GM18951 (cell line): ENCODE data around the gene MBL2.

Experiments used
- POLR2A ChIP-seq: IDR thresholded peaks from 4 replicates; pipeline ENCODE4 v1.6.1; 2011; ENCODE audit warnings: mild to moderate bottlenecking; ENCODE audit not compliant: insufficient read length, insufficient read depth; ENCODE audit errors: extremely low read depth
- in situ Hi-C: fragments of 300-500 bp; cut with MboI; formaldehyde crosslinking; loops from one replicate; pipeline ENCODE4 v1.12.0; 2022; ENCODE audit warnings: low sequenced_read_pairs, mixed read lengths, inconsistent platforms; ENCODE audit not compliant: unreplicated experiment

Gene MBL2

DNA sequence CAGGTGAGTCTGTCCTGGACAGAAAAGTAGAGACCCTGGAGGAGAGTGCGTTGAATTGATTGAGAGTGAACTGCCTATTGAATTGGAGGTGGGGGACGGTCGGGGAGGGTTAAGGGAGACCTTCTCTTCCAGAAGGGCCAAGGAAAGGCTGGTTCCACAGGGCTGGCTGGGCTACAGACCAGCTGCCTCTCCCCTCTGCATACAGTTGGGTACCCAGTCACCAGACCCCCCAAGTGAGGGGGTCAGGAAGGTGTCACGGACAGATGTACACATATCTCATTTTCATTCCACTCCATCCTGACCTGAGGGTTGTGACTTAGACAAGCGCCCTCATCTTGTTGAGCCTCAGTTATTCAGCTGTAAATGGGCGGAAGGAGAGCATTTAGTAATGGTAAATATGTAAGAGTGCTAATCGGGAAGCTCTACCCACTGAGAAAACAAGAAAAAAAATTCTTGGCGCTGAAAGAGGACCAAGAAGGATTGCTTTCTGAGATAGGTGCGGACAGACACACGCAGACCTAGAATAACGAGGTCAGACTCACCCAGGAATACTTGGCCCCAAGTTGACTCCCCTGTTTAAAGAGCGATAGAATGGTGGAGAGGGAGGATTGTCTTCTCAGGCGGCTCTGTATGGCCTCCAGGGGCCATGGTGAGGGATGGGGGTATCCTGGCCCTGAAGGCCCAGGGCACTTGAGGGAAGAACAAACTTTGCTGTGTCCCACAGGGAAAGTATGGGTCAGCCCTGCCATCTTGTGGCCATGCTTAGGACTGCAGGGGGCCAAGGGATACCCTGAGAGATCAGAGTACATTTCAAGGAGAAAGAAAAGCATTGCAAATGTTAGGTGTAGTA, 7.2 kb upstream of the MBL2 start:
- no peak for TF ChIP-seq POLR2A
- in situ Hi-C loops: no loop called here

DNA sequence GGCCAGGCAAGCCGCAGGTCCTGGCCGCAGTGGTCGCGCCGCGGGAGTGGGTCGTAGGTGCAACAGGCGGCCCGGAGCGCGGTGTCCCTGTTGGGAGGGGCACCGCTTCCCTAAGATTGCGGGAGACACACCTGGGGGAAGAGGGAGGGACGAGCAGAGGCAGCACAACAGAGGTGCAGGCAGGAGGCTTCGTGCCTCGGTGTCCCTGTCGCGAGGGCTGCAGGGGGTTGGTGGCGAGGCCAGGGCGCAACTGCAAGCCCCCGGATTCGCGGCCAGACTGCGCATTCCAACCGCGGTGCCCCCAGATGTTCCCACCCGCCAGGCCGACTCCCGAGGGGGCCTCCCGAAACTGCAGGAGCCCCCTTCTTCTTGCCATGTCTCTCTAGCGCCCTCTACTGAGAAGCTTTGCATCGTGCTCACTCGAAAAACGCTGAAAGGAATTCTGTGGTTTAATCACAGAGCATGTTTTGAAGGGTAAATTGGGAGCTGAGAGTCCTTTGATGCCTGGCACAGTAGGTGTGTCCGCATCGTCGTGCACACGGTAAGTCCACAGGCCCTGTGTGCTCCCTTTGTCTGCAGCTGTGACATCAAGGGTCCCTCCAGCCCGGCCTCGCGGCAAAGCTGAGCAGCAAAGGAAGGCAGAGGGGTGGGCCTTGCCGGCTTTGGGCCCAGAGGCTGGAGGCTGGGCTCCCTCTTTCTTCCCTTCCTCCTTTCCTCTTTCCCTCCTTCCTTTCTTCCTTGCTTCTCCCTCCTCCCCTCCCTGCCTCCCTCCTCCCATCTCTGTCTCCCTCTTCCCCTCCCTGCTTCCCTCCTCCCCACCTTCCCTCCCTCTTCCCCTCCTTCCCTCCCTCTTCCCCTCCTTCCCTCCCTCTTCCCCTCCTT, 6.2 kb upstream of the MBL2 start:
- in situ Hi-C loops: no loop called here
- no peak for TF ChIP-seq POLR2A

DNA sequence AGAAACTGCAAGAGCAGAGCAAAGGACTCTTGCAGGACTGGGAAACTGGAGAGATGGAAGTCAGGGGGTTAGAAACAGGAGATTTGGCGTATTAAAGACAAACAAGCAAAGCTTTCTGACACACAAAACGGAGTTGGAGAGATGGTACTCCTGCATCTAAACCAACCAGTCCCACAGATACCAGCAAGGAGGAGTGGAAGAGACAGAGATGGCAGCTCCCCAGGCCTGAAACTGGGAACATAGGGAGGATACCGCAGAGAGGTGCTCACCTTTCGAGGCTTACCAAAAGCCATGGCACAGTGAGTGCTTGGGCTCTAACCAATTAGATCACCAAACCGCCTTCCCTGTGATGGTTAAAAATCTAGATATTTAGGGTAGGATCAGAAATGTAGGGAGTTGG, 4.8 kb upstream of the MBL2 start:
- TF ChIP-seq POLR2A: no peak
- in situ Hi-C loops: no loop called here

DNA sequence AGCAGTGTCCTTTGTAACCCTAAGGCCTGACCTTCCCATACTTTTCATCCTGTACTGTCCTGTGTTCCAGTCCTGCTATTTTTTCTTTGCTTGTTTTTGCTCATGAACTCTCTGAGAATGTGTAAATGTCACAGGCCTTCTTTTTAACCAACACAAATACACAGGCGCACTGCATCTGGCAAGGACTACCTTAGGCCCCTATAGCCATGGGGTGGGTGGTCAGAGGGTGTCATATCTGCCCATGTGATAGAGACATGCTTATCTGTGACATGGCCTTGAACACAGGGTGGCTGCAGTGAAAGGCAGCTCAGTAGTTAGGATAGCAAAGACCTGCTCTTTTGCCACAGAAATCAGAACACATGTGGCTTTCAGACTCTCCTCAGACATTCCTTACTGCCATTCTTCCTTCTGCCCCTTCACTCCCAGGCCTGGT, 3.9 kb upstream of the MBL2 start:
- TF ChIP-seq POLR2A: no peak
- in situ Hi-C loops: no loop called here

DNA sequence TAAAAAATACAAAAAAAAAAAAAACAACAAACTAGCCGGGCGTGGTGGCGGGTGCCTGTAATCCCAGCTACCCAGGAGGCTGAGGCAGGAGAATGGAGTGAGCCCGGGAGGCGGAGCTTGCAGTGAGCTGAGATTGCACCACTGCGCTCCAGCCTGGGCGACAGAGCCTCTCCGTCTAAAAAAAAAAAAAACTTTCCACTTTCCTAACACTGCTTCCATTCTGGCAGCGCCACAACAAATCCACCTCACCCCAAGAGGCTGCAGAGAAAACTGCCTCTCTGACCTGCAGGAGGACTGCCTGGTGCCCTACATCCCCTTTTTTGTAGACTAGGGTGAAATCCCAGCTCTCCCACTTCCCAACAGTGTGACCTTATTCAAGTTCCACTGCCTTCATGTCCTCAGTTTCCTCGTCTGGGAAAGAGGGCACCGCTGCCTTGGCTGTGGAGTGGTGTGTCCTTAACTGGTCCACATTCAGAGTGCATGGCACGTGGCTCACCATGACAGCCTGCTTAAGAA, 2.6 kb upstream of the MBL2 start:
- no peak for TF ChIP-seq POLR2A
- in situ Hi-C loops: no loop called here

DNA sequence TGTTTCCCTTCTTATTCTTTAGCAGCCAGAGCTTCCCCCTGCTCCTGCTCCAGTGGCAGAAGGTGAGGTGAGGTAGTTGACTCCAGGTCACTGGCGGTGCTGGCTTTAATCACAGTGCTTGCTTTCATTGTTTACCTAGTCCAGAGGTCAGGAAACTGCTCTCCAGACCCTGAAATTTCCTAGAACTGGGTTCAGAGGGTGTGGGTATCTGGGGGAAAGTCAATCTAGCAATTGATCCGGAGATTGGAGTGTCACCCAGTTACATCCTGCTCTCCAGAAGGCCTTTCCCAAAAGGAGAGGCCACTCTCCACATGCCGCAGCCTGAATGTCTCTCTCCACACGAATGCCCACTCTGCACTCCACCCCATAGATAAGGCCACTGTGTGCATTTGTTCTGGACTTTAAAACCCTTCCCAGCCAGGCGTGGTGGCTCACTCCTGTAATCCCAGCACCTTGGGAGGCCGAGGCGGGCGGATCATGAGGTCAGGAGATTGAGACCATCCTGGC, 2.1 kb upstream of the MBL2 start:
- no peak for TF ChIP-seq POLR2A
- in situ Hi-C loops: no loop called here

DNA sequence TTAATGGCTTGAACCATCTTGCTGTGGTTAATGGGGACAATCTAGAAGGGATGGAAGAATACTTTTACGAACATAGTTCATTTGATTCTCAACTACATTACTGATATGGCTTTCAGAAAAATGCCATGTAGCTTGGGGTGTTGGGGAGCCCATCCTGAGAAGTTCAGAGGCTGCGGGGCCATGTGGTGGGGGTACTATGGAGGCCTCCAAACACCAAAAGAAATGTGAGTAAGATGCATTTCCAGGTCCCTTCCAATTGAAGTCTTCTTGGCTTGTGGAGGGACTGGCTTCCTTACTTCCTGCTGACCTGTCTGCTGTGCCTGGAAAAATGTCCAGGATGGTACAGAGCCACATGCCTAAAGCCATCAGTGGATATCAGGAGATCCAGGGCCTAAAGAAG, 1.6 kb upstream of the MBL2 start:
- TF ChIP-seq POLR2A: no peak
- in situ Hi-C loops: no loop called here

DNA sequence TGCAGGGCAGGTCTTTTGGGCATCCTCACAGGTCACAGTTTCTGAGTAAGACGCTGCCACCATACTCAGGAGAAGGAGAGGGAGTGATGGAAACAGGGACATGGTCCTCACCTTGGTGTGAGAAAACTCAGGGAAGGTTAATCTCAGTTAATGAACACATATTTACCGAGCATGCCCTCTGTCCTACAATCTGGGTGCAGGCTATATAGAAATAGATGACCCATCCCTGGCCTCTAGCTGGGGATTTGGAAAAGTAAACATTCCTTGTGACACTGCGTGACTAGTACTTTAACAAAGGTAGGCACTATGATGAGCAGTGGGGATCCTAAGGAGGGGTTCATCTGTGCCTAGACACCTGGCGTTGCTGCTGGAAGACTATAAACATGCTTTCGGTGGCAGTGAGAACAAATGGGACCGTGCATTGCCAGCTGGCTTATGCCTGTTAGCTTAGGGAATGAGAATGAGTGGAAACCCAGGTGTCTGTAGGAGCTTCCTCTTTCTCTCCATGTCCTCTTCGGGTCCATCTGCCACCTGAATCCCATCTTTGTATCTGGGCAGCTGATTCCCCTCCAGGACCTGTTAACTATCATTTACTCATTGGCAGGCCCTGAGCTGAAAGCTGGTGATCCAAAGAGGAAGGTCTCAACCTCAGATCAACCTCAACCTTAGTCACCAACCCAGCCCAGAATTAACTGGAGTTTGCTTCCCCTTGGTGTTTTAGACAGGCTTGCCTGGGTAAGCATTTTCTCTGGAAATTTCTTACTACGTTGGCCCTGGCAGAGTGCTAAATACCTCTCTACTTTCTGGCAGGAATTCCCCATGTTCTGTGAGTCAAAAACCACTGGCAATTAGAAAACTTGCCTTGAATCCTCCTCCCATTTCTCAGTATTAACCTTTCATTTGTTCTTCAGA, 794 bp downstream of the MBL2 start:
- in situ Hi-C loops: no loop called here
- TF ChIP-seq POLR2A: no peak

DNA sequence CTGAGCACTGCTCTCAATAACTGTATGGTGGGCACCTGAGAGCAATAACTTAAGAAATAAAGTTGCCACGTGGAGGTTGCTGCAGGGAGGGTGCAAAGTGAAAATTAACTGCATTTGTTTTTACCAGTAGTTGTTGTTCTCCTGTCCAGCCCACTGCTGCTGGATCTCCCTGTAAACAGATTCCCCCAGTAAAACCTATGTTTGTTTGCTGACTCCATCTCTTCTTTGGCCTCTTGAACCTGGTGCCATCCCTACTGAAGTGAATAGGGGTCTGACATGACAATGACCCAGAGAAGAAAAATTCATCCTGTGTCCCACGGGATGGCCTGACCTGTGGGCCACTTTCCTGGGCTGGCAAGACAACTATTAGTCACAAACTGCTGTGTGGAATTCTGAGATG, 1.7 kb downstream of the MBL2 start:
- in situ Hi-C loops: no loop called here
- no peak for TF ChIP-seq POLR2A

DNA sequence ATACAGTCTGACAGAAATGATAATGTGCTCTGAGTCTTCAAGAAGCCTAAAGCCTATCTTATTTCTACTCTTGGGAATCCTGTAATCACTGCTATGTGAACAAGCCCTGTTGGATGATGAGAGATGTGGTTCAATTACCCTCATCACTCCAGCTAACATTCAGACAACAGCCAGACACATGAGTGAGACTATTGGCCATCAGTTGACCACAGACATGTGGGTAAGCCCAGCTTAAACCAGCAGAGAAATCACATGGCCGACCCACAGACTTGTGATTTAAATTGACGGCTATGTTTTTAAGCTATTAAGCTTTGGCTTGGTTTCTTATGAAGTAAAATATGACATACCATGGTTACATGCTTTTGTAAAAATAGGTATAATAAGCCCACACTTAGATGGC, 2.6 kb downstream of the MBL2 start:
- no peak for TF ChIP-seq POLR2A
- in situ Hi-C loops: no loop called here

DNA sequence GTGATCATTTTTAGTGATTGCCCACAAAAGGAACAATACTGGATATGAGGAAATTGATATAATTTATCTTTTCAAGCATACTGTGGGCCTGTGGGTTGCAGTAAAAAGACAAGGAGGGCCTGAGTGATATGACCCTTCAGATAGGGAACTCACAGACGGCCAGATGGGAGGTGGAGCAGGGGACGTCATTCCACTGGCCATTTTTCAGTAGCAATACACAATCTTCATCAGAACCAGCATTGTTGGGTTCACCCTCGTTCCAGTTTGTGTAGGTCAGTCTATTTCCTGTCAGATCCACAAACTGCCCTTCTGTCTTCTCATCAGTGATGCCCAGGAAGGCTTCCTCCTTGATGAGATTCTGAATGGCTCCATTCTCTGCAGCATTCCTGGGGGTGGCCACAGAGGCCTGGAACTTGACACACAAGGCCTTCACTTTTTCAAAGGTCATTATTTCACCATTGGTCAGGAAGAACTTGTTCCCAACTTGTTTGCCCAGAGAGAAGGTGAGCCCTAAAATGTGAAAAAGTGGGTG, 4.5 kb downstream of the MBL2 start:
- no peak for TF ChIP-seq POLR2A
- in situ Hi-C loops: no loop called here

DNA sequence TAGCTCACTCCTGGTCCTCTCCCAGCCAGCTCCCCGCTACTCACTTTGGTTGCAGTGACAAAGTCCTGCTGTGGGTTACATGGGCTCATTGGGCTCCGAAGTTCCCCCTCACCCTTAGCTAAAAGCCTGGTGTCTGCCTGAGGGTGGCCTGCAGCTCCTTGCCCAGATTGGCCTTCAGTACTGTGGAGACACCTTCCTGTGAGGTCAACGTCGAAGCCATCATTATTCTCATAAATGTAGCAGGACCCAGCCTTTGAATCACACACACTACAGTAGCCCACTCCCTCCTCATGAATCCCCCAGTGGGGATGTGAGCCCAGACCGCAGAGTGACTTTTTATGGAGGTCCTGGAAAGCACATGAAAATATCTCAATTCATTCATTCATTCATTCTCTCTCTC, 10.5 kb downstream of the MBL2 start:
- TF ChIP-seq POLR2A: no peak

DNA sequence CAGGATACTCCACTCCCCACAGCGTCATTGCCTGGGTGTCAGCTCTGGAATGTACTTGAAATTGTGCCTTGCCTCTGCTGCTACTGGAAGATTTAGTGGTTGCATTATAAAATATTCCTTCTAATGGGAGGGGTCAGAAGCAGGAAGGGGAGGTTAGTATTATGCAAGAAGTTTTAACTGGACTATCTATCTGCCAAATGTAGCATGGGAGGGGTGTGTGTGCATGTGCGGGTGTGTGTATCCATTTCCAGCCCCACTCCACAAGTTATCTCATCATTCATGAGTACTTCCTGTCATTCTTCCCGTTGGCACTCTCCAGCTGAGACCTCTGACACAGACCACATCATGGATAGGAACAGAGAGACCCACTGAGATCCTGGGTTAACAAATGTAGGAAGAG, 13.4 kb downstream of the MBL2 start:
- in situ Hi-C loops: no loop called here
- no peak for TF ChIP-seq POLR2A

More for the DNA sequence above, 10.5 kb downstream of the MBL2 start:
- in situ Hi-C loops: no loop called here

DNA sequence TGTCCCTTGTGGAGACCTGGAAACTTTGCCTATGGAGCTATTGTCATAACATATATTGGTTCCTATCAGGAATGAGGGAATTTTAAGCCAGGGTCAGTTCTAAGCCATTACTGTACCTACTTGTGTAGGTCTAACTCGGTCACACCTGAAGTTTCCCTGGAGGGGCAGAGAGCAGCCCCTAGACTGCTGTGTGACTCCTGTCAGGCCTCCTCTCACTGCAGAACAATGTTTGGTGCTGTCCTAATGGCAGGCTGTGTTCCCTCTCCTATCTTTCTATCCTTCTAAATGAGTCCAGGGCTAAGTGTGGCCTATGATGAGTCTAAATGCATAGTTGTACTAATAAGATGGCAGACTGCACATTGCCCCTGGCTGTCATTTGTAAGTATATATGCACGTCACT, 14.2 kb downstream of the MBL2 start:
- no peak for TF ChIP-seq POLR2A

More for the DNA sequence above, 14.2 kb downstream of the MBL2 start:
- in situ Hi-C loops: no loop called here
